K562 (cell line): ENCODE results near the gene FN1. TPM values are rescaled to one million over a fixed set of nuclear protein-coding genes. Genes with fewer than 3 reads are reported as not detected.

Experiments
- ATF3 ChIP-seq, 2 experiments: fragments of 450-650 bp in 1 of 2; sonication (generic) in 1 of 2; formaldehyde crosslinking in 1 of 2; IDR thresholded peaks in 1 of 2; conservative IDR thresholded peaks in 1 of 2; 2 replicates each; pipeline versions ENCODE4 v1.6.1 to v1.8.1; 2016 to 2023; ENCODE audit warnings: mild to moderate bottlenecking in 2 of 2, moderate library complexity in 2 of 2, inconsistent platforms in 1 of 2, missing genetic modification reagents in 1 of 2
- EP300 ChIP-seq: IDR thresholded peaks from 2 replicates; pipeline ENCODE4 v1.6.1; 2012; ENCODE audit warnings: low read length, improper control_type of control experiment
- GTF2F1 ChIP-seq: IDR thresholded peaks from 2 replicates; pipeline ENCODE4 v1.6.1; 2011; ENCODE audit warnings: low read depth, low read length, improper control_type of control experiment
- HMG20A ChIP-seq: fragments of 450-650 bp; formaldehyde crosslinking; conservative IDR thresholded peaks from 2 replicates; pipeline ENCODE4 v1.4.0; 2020; ENCODE audit warnings: mild to moderate bottlenecking, mixed read lengths
- KLF16 ChIP-seq: IDR thresholded peaks from 2 replicates; pipeline ENCODE4 v1.6.1; 2016; ENCODE audit warnings: antibody characterized with exemption
- MYNN ChIP-seq, 2 experiments: sonication (generic); formaldehyde crosslinking in 1 of 2; IDR thresholded peaks; 2 replicates each; pipeline versions ENCODE4 v1.5.0 to v1.6.1; 2016 to 2020; ENCODE audit warnings: antibody characterized with exemption in 1 of 2, missing genetic modification reagents in 1 of 2
- PHTF2 ChIP-seq: fragments of 250-450 bp; sonication (Bioruptor Pico); IDR thresholded peaks from 2 replicates; pipeline ENCODE4 v1.5.0; 2021; ENCODE audit warnings: mild to moderate bottlenecking
- POLR2H ChIP-seq: IDR thresholded peaks from 2 replicates; pipeline ENCODE4 v1.6.1; 2016; ENCODE audit warnings: missing genetic modification characterization, low read depth, mild to moderate bottlenecking, control low read depth, missing compliant biosample characterization, moderate library complexity
- SMARCE1 ChIP-seq: fragments of 450-650 bp; IDR thresholded peaks from 2 replicates; pipeline ENCODE4 v1.7.1; 2016; ENCODE audit warnings: mild to moderate bottlenecking
- SNRNP70 ChIP-seq: fragments of 200-400 bp; formaldehyde crosslinking; optimal IDR thresholded peaks from 2 replicates; pipeline ENCODE3; 2017; ENCODE audit warnings: low read depth, low read length
- SRSF7 ChIP-seq: fragments of 200-400 bp; formaldehyde crosslinking; optimal IDR thresholded peaks from 2 replicates; pipeline ENCODE3; 2017; ENCODE audit warnings: mild to moderate bottlenecking, low read depth, low read length
- XRCC4 ChIP-seq: IDR thresholded peaks from one replicate; pipeline ENCODE4 v1.6.1; 2011; ENCODE audit not compliant: insufficient read depth, insufficient read length; ENCODE audit errors: extremely low read depth
- ZKSCAN3 ChIP-seq: fragments of 250-450 bp; sonication (Bioruptor Pico); IDR thresholded peaks from 2 replicates; pipeline ENCODE4 v1.4.0; 2020
- ZKSCAN8 ChIP-seq: fragments of 200-800 bp; sonication (Bioruptor generic); IDR thresholded peaks from 2 replicates; pipeline ENCODE4 v1.6.1; 2016; ENCODE audit warnings: missing genetic modification characterization, missing compliant biosample characterization
- ZNF583 ChIP-seq: fragments of 250-450 bp; sonication (Bioruptor Pico); IDR thresholded peaks from 2 replicates; pipeline ENCODE4 v1.4.0; 2020
- polyA plus RNA-seq, 8 experiments: library from polyadenylated mRNA; depleted of rRNA in 4 of 8; stranded (reverse) in 5 of 8; unstranded in 3 of 8; fragments of >200 nt; fragmentation: Nextera tagmentation in 2 of 8; fragmentation: Illumina TruSeq in 1 of 8; extraction: Ambion mirVana in 2 of 8; extraction: Trizol in 1 of 8; gene quantifications; 2 replicates each; pipeline versions ENCODE4 v1.2.1 to v1.2.3, GENCODE V29; 2011 to 2014; ENCODE audit warnings: inconsistent platforms in 1 of 8, missing spikeins in 1 of 8
- total RNA-seq, 7 experiments: library from RNA; depleted of rRNA in 6 of 7; stranded (reverse); fragments of >200 nt in 6 of 7; fragmentation: Illumina TruSeq in 2 of 7; extraction: Trizol in 2 of 7; gene quantifications; 2 replicates each; pipeline versions ENCODE4 v1.2.1 to v1.2.3, GENCODE V29; 2011 to 2021; ENCODE audit warnings: low replicate concordance in 1 of 7
- TF ChIP-seq, protein P1 (sequence below), 2 experiments: fragments of 450-650 bp; IDR thresholded peaks; 2 replicates each; pipeline ENCODE4 v1.6.1; 2016; ENCODE audit warnings: mild to moderate bottlenecking in 2 of 2, borderline replicate concordance in 1 of 2, low read depth in 1 of 2, moderate library complexity in 1 of 2
- TF ChIP-seq, protein P2 (sequence below), 2 experiments: fragments of 200-800 bp in 1 of 2; sonication (Bioruptor generic) in 1 of 2; sonication (generic) in 1 of 2; formaldehyde crosslinking in 1 of 2; IDR thresholded peaks in 1 of 2; conservative IDR thresholded peaks in 1 of 2; 2 replicates each; pipeline versions ENCODE4 v1.5.0 to v1.6.1; 2016 to 2020; ENCODE audit warnings: missing compliant biosample characterization in 1 of 2, missing genetic modification characterization in 1 of 2, missing genetic modification reagents in 1 of 2

FN1 gene
- total and polyA plus RNA-seq, 9 of the 15 experiments (the other 6 are each of a cell fraction or from before 2014, with no cell fraction given): 7.4 to 19.1 (median 11.2) TPM

GRCh38 chr2:215435870-215436704 lies at the start of gene FN1 (continued):
- TF ChIP-seq, protein P1, sequence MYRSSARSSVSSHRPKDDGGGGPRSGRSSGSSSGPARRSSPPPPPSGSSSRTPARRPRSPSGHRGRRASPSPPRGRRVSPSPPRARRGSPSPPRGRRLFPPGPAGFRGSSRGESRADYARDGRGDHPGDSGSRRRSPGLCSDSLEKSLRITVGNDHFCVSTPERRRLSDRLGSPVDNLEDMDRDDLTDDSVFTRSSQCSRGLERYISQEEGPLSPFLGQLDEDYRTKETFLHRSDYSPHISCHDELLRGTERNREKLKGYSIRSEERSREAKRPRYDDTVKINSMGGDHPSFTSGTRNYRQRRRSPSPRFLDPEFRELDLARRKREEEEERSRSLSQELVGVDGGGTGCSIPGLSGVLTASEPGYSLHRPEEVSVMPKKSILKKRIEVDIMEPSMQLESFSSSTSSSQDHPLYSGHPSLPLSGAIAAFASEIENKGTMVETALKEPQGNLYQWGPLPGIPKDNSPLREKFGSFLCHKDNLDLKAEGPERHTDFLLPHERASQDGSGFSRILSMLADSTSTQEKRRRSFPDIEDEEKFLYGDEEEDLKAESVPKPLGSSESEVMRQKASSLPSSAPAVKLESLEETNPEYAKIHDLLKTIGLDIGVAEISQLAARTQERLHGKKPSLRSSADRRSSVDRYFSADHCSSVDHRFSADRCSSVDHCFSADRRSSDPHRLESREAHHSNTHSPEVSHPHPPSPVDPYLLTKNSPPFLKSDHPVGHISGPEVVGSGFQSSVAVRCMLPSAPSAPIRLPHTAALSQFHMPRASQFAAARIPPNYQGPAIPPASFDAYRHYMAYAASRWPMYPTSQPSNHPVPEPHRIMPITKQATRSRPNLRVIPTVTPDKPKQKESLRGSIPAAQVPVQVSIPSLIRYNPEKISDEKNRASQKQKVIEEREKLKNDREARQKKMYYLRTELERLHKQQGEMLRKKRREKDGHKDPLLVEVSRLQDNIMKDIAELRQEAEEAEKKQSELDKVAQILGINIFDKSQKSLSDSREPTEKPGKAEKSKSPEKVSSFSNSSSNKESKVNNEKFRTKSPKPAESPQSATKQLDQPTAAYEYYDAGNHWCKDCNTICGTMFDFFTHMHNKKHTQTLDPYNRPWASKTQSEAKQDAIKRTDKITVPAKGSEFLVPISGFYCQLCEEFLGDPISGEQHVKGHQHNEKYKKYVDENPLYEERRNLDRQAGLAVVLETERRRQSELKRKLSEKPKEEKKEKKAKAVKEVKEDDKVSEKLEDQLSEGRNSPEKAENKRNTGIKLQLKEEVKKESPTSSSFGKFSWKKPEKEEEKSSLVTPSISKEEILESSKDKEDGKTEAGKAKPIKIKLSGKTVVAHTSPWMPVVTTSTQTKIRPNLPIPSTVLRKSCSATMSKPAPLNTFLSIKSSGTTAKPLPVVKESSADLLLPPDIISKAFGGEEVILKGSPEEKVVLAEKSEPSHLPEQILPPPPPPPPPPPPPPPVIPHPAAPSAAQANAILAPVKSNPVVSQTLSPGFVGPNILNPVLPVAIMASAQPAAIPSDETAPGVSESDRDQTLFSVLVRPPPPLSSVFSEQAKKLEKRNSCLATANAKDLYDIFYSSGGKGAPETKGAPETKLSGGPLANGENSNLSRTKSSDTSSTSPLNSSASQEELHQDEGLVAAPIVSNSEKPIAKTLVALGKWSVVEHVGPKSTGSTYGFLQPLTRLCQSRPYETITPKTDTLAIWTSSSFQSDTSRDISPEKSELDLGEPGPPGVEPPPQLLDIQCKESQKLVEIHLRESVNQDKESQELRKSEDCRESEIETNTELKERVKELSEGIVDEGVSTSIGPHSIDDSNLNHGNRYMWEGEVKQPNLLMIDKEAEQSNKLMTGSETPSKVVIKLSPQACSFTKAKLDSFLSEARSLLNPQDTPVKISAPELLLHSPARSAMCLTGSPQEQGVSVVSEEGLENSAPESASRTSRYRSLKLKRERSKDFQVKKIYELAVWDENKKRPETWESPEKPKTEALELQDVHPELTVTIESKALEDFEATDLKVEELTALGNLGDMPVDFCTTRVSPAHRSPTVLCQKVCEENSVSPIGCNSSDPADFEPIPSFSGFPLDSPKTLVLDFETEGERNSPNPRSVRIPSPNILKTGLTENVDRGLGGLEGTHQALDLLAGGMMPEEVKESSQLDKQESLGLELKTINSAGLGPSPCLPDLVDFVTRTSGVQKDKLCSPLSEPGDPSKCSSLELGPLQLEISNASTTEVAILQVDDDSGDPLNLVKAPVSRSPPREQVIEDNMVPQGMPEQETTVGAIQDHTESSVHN (IDR thresholded peaks at IDR 0.05; ENCODE audit: borderline replicate concordance in 1 of 2, low read depth in 1 of 2): no peak
- TF ChIP-seq ZKSCAN3 (CRISPR knock-in tag): no peak
- TF ChIP-seq SRSF7: no peak
- TF ChIP-seq EP300: no peak
- no peak for TF ChIP-seq SMARCE1
- TF ChIP-seq KLF16: no peak
- no peak for TF ChIP-seq HMG20A (CRISPR knock-in tag)
- TF ChIP-seq GTF2F1: no peak
- TF ChIP-seq PHTF2: no peak
- peak; percentile 28; the same call in 1 of the 2 replicates for TF ChIP-seq POLR2H (tag)
- TF ChIP-seq MYNN (IDR thresholded peaks at IDR 0.05): no peak
- no peak for TF ChIP-seq MYNN (CRISPR knock-in tag; IDR thresholded peaks at IDR 0.05)
- TF ChIP-seq ZNF583: no peak
- TF ChIP-seq XRCC4: no peak
- TF ChIP-seq ATF3 (IDR thresholded peaks at IDR 0.05): peak; percentile 94
- TF ChIP-seq ATF3 (CRISPR knock-in tag; conservative IDR thresholded peaks at IDR 0.05): no peak
- no peak for TF ChIP-seq ZKSCAN8
- no peak for TF ChIP-seq SNRNP70
- TF ChIP-seq, protein P2, sequence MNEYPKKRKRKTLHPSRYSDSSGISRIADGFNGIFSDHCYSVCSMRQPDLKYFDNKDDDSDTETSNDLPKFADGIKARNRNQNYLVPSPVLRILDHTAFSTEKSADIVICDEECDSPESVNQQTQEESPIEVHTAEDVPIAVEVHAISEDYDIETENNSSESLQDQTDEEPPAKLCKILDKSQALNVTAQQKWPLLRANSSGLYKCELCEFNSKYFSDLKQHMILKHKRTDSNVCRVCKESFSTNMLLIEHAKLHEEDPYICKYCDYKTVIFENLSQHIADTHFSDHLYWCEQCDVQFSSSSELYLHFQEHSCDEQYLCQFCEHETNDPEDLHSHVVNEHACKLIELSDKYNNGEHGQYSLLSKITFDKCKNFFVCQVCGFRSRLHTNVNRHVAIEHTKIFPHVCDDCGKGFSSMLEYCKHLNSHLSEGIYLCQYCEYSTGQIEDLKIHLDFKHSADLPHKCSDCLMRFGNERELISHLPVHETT (CRISPR knock-in tag; conservative IDR thresholded peaks at IDR 0.05 in 1 of 2, IDR thresholded peaks at IDR 0.05 in 1 of 2): no peak
